Urothelium cell line (cell line): ENCODE results near the gene POLG2.
A peak's percentile ranks its signal among the peaks of the same experiment; 100 is the strongest.
"Not testable (repeated sequence)": the region's sequence is repeated elsewhere in the genome, so short reads cannot be mapped to it uniquely, and the experiment has no call there.

Source experiments
- DNase-seq: peaks from one replicate; pipeline ENCODE4 v3.0.0; 2011; ENCODE audit warnings: low spot score, mixed read lengths
- FAIRE-seq: peaks from 2 replicates; lab custom pipeline; 2011; peaks lifted over from hg19 to GRCh38; lab: Jason Lieb, UNC

Gene POLG2

GRCh38 chr17:64491034-64491860 is 5.6 kb downstream of the POLG2 start:
- FAIRE-seq (no peak), DNase-seq (no peak)

- DNase-seq = no peak
- no peak for FAIRE-seq
Measured at GRCh38 chr17:64488301-64488700, 8.6 kb downstream of the POLG2 start.

- DNase-seq = no peak
Measured at GRCh38 chr17:64484380-64484779, 12.5 kb downstream of the POLG2 start.

GRCh38 chr17:64480951-64481350 is 15.9 kb downstream of the POLG2 start:
- FAIRE-seq (no peak), DNase-seq (no peak)

More at GRCh38 chr17:64484380-64484779, 12.5 kb downstream of the POLG2 start:
- no peak for FAIRE-seq

- DNase-seq = no peak
- no peak for FAIRE-seq
Measured at GRCh38 chr17:64477849-64478248, 19.0 kb downstream of the POLG2 start.

- FAIRE-seq = no peak
Measured at GRCh38 chr17:64472564-64472963, 24.3 kb downstream of the POLG2 start.

GRCh38 chr17:64471440-64471839 is 25.4 kb downstream of the POLG2 start:
- DNase-seq = no peak
- FAIRE-seq = no peak

More at GRCh38 chr17:64472564-64472963, 24.3 kb downstream of the POLG2 start:
- no peak for DNase-seq

- FAIRE-seq (no peak), DNase-seq (no peak)
Measured at GRCh38 chr17:64470625-64471024, 26.2 kb downstream of the POLG2 start.

- DNase-seq, FAIRE-seq: not testable (repeated sequence)
Measured at GRCh38 chr17:64466834-64467233, 30.0 kb downstream of the POLG2 start.

- FAIRE-seq = no peak
- peak; percentile 48 for DNase-seq
Measured at GRCh38 chr17:64466019-64466735, 30.7 kb downstream of the POLG2 start.

- no peak for DNase-seq
- no peak for FAIRE-seq
Measured at GRCh38 chr17:64461788-64462187, 35.1 kb downstream of the POLG2 start.

GRCh38 chr17:64460955-64461354 is 35.9 kb downstream of the POLG2 start:
- no peak for FAIRE-seq
- DNase-seq = no peak

GRCh38 chr17:64459818-64460217 is 37.0 kb downstream of the POLG2 start:
- FAIRE-seq, DNase-seq: not testable (repeated sequence)

- FAIRE-seq (no peak), DNase-seq (peak; percentile 77)
Measured at GRCh38 chr17:64459284-64459747, 37.5 kb downstream of the POLG2 start.

- DNase-seq (no peak), FAIRE-seq (no peak)
Measured at GRCh38 chr17:64458756-64459155, 38.1 kb downstream of the POLG2 start.

GRCh38 chr17:64457156-64457555 is 39.7 kb downstream of the POLG2 start:
- DNase-seq (no peak), FAIRE-seq (no peak)

GRCh38 chr17:64455993-64456885 is 40.6 kb downstream of the POLG2 start:
- DNase-seq (no peak), FAIRE-seq (no peak)

GRCh38 chr17:64449545-64449944 is 47.3 kb downstream of the POLG2 start:
- FAIRE-seq (no peak), DNase-seq (no peak)

- DNase-seq (peak; percentile 37), FAIRE-seq (no peak)
Measured at GRCh38 chr17:64448665-64449512, 48.0 kb downstream of the POLG2 start, which contains the start of gene MILR1. TSS of gene MILR1 (plus strand) at chr17:64449115. CDS start at chr17:64449169, 54 bp downstream.

- FAIRE-seq (no peak), DNase-seq (no peak)
Measured at GRCh38 chr17:64447526-64447925, 49.3 kb downstream of the POLG2 start.
